Measurements from ENCODE around the gene AKAP17A. TPM values are rescaled to one million over a fixed set of nuclear protein-coding genes. Genes with fewer than 3 reads are reported as not detected.

AKAP17A gene
- total and polyA plus RNA-seq, 5 donors: 18.9 to 21.3 (median 20.3) TPM

Other genes with a start within 250 kb of the AKAP17A start
- gene SLC25A6, start 199.5 kb upstream of the AKAP17A start, total RNA-seq: 100 to 1,000 TPM; 154 to 228 (median 193) TPM
- gene SLC25A6, start 199.5 kb upstream of the AKAP17A start, polyA plus RNA-seq: 159 TPM
- 10 to 100 TPM; 30.3 to 34.4 (median 34.1) TPM for gene ASMTL, start 138.7 kb upstream of the AKAP17A start, total RNA-seq
- 27.7 TPM for gene ASMTL, start 138.7 kb upstream of the AKAP17A start, polyA plus RNA-seq
- 1 to 10 TPM; 1.6 to 3.8 (median 2.2) TPM for gene P2RY8, start 54.4 kb upstream of the AKAP17A start, total RNA-seq
- 2.2 TPM for gene P2RY8, start 54.4 kb upstream of the AKAP17A start, polyA plus RNA-seq
- not detected for gene ASMT, start 23.5 kb downstream of the AKAP17A start, total RNA-seq
- gene ASMT, start 23.5 kb downstream of the AKAP17A start, polyA plus RNA-seq: not detected

All from right cardiac atrium (tissue), 5 donors.